Upper lobe of right lung (tissue), 1 donor: ENCODE data around the gene WDR27. TPM values are rescaled to one million over a fixed set of nuclear protein-coding genes. Genes with fewer than 3 reads are reported as not detected.

Experiments used
- ATAC-seq: fragments of 200-7000 bp; cut with Tn5 transposase; one replicate; pipeline ENCODE4 v1.9.1; 2020; ENCODE audit warnings: mild to moderate bottlenecking, moderate library complexity
- DNase-seq: peaks from one replicate; pipeline ENCODE4 v3.0.0-alpha.2; 2020
- H3K27ac ChIP-seq: fragments of 200-600 bp; one replicate; pipeline ENCODE4 v1.8.0; 2022
- H3K27me3 ChIP-seq: fragments of 200-600 bp; one replicate; pipeline ENCODE4 v1.8.0; 2022; ENCODE audit warnings: mild to moderate bottlenecking
- H3K36me3 ChIP-seq: fragments of 200-600 bp; one replicate; pipeline ENCODE4 v1.8.0; 2022
- H3K4me1 ChIP-seq: fragments of 200-600 bp; one replicate; pipeline ENCODE4 v1.8.0; 2022
- H3K4me3 ChIP-seq: fragments of 200-600 bp; one replicate; pipeline ENCODE4 v1.8.0; 2022; ENCODE audit warnings: mild to moderate bottlenecking
- H3K9me3 ChIP-seq: fragments of 200-600 bp; one replicate; pipeline ENCODE4 v1.8.0; 2022
- intact Hi-C: fragments of 100-400 bp; cut with DNase I; formaldehyde crosslinking; loops from one replicate; pipeline ENCODE4 v1.11.0; 2022
- total RNA-seq: library from RNA; stranded (reverse); fragmentation: NEBNext Ultra II Directional; extraction: Animal tissue kit (Norgen Biotek cat#: 25700); gene quantifications from one replicate; pipeline ENCODE4 v1.2.1, GENCODE V29; 2021
- TF ChIP-seq, protein P1 (sequence below): fragments of 200-600 bp; IDR thresholded peaks from one replicate; pipeline ENCODE4 v1.8.0; 2022; ENCODE audit warnings: antibody characterized with exemption
- donor health status: DM: no; HTN: yes; CAD: no; lungs with severe emphysema.

WDR27 gene
- total RNA-seq, 1 donor from 2014 or later, result 39.0 TPM

- intact Hi-C loops, result no loop called here
- no peaks in the 10 kb centered on the region for H3K9me3 ChIP-seq
- ATAC-seq, result no peak
- no peak overlapping the region for H3K27ac ChIP-seq
- H3K4me3 ChIP-seq, result no peak overlapping the region
- H3K4me1 ChIP-seq, result no peaks in the 10 kb centered on the region
- no peak for DNase-seq
- TF ChIP-seq, protein P1, sequence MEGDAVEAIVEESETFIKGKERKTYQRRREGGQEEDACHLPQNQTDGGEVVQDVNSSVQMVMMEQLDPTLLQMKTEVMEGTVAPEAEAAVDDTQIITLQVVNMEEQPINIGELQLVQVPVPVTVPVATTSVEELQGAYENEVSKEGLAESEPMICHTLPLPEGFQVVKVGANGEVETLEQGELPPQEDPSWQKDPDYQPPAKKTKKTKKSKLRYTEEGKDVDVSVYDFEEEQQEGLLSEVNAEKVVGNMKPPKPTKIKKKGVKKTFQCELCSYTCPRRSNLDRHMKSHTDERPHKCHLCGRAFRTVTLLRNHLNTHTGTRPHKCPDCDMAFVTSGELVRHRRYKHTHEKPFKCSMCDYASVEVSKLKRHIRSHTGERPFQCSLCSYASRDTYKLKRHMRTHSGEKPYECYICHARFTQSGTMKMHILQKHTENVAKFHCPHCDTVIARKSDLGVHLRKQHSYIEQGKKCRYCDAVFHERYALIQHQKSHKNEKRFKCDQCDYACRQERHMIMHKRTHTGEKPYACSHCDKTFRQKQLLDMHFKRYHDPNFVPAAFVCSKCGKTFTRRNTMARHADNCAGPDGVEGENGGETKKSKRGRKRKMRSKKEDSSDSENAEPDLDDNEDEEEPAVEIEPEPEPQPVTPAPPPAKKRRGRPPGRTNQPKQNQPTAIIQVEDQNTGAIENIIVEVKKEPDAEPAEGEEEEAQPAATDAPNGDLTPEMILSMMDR, result no peak
- peaks cover 5% of the 10 kb centered on the region for H3K36me3 ChIP-seq
- no peaks in the 10 kb centered on the region for H3K27me3 ChIP-seq
These were observed 143.9 kb downstream of the WDR27 start for GRCh38 chr6:169557887-169558286.

DNA sequence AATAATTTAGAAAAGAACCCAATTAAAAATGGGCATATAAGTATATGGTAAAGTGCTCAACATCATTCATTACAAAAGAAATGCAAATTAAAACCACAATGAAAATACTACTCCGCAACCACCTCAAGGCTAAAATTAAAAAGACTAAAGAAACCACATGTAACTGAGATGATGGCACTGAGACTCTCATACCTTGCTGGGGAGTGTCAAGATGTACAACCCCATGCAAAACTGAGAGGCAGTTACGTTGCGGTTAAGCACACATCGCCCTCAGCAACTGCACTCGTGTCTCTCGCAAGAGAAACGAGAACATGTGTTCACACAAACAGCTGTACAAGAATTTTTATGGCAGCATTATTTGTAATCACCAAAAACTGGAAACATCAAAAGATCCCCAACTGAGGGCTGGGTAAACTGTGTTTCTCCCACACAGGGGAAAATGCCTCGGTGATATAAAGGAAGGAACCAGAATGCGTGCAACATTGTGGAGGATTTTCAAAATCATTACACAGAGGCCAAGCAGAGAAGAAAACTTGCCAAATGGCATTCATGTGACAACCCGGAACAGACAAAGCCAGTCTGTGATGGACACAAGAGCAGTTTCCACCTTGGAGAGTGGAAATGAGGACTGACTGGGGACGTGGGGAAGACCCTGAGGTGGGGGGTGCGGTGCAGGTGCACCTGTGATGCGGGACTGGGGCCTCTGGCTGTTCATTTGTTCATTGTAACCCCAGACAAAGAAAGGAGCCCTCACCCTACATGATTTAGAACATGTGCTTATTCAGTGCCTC is 144.9 kb downstream of the WDR27 start:
- DNase-seq (no peak), ATAC-seq (no peak)
- H3K36me3 ChIP-seq, result peaks cover 5% of the 10 kb centered on the region
- intact Hi-C loops, result no loop called here
- TF ChIP-seq, protein P1, result no peak
- no peaks in the 10 kb centered on the region for H3K27me3 ChIP-seq
- H3K4me3 ChIP-seq, result no peak overlapping the region
- H3K9me3 ChIP-seq, result no peaks in the 10 kb centered on the region
- H3K27ac ChIP-seq, result no peak overlapping the region
- no peaks in the 10 kb centered on the region for H3K4me1 ChIP-seq

GRCh38 chr6:169555971-169556617 is 145.7 kb downstream of the WDR27 start:
- no peak for ATAC-seq
- H3K27me3 ChIP-seq, result no peaks in the 10 kb centered on the region
- no peaks in the 10 kb centered on the region for H3K9me3 ChIP-seq
- intact Hi-C loops, result no loop called here
- no peaks in the 10 kb centered on the region for H3K4me1 ChIP-seq
- no peak overlapping the region for H3K27ac ChIP-seq
- no peak for DNase-seq
- no peak overlapping the region for H3K4me3 ChIP-seq
- TF ChIP-seq, protein P1, result no peak
- H3K36me3 ChIP-seq, result peaks cover 5% of the 10 kb centered on the region

DNA sequence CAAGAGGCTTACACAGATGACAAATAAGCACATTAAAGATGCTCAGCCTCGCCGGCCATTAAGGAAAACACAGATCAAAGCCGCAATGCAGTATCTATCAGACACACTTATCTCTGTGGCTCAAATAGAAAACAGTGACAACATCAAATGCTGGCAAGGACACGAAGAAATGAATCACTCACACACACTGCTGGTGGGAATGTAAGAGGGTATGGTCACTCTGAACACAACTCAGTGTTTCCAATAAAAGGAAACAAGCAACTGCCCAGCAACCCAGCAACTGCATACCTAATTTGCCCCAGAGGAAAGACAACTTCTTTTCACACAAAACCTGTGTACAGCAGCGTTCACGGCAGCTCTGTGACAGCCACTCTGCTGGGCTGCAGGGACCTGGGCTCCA is 155.8 kb downstream of the WDR27 start:
- intact Hi-C loops, result no loop called here
- Histone ChIP-seq H3K9me3 (no peaks in the 10 kb centered on the region), H3K27me3 (no peaks in the 10 kb centered on the region), H3K4me1 (no peaks in the 10 kb centered on the region), H3K36me3 (no peaks in the 10 kb centered on the region), H3K4me3 (no peak overlapping the region), H3K27ac (no peak overlapping the region)
- TF ChIP-seq, protein P1, result no peak
- no peak for ATAC-seq
- DNase-seq, result no peak

- ATAC-seq (no peak), DNase-seq (no peak)
These were observed 158.1 kb downstream of the WDR27 start for GRCh38 chr6:169543704-169544103.

More at GRCh38 chr6:169543704-169544103, 158.1 kb downstream of the WDR27 start:
- H3K9me3 ChIP-seq, result no peaks in the 10 kb centered on the region
- TF ChIP-seq, protein P1, result no peak
- intact Hi-C loops, result no loop called here
- H3K27me3 ChIP-seq, result no peaks in the 10 kb centered on the region
- no peak overlapping the region for H3K4me3 ChIP-seq
- no peaks in the 10 kb centered on the region for H3K36me3 ChIP-seq
- H3K4me1 ChIP-seq, result no peaks in the 10 kb centered on the region
- no peak overlapping the region for H3K27ac ChIP-seq
